GM12878 (cell line): ENCODE results near the gene GGT6. TPM values are rescaled to one million over a fixed set of nuclear protein-coding genes. Genes with fewer than 3 reads are reported as not detected.
A peak's percentile ranks its signal among the peaks of the same experiment; 100 is the strongest.

Experiments
- ATAC-seq: fragments of 200-7000 bp; cut with Tn5 transposase; 3 replicates; pipeline ENCODE4 v1.9.1; 2020; ENCODE audit warnings: mild to moderate bottlenecking, moderate library complexity
- BruUV-seq: library from RNA; stranded (reverse); fragments of 400-500 nt; replicated peaks from 2 replicates; lab custom pipeline; 2021; lab: Mats Ljungman, UMichigan
- CTCF ChIA-PET: fragments of 300-600 bp; sonication (Branson Sonifier 250); formaldehyde crosslinking; extraction: SDS; loops from one replicate; lab custom pipeline; 2021; ENCODE audit warnings: inconsistent platforms; lab: Yijun Ruan, JAX
- POLR2A ChIA-PET: fragments of 350-600 bp; formaldehyde crosslinking; extraction: SDS; loops from one replicate; lab custom pipeline; 2021; ENCODE audit warnings: inconsistent platforms; lab: Charles Lee
- RAD21 ChIA-PET: fragments of 300-600 bp; sonication (Branson Sonifier 250); formaldehyde crosslinking; loops from one replicate; lab custom pipeline; 2023; ENCODE audit warnings: antibody characterized with exemption; ENCODE audit not compliant: unreplicated experiment; lab: Charles Lee
- SMC1A ChIA-PET: fragments of 300-600 bp; sonication (Branson Sonifier 250); formaldehyde crosslinking; loops from one replicate; lab custom pipeline; 2023; ENCODE audit not compliant: unreplicated experiment, uncharacterized antibody; lab: Charles Lee
- DNase-seq: peaks from one replicate; pipeline ENCODE4 v3.0.0-alpha.2; 2011; ENCODE audit warnings: low read depth, low spot score
- FAIRE-seq: peaks from 3 replicates; lab custom pipeline; 2011; peaks lifted over from hg19 to GRCh38; lab: Jason Lieb, UNC
- H2AFZ ChIP-seq: 2 replicates; pipeline ENCODE4 v1.6.0; 2011; ENCODE audit warnings: low read depth, low read length, control low read depth; ENCODE audit not compliant: control insufficient read depth
- H3K27ac ChIP-seq: 2 replicates; pipeline ENCODE4 v1.5.1; 2011; ENCODE audit warnings: control low read depth; ENCODE audit not compliant: control insufficient read depth, insufficient read depth
- H3K27me3 ChIP-seq, 2 experiments: replicated peaks in 1 of 2; 2 replicates each; pipeline versions ENCODE4 v1.6.0 to v1.6.1; 2011; ENCODE audit warnings: low read length in 1 of 2; ENCODE audit not compliant: control insufficient read depth in 2 of 2, insufficient read depth in 2 of 2
- H3K36me3 ChIP-seq, 2 experiments: 2 replicates each; pipeline ENCODE4 v1.5.1; 2011; ENCODE audit warnings: low read length in 1 of 2; ENCODE audit not compliant: control insufficient read depth in 2 of 2, insufficient read depth in 2 of 2
- H3K4me1 ChIP-seq: 2 replicates; pipeline ENCODE4 v1.6.1; 2011; ENCODE audit warnings: mild to moderate bottlenecking, low read length, moderate library complexity, mixed read lengths; ENCODE audit not compliant: control insufficient read depth, insufficient read depth
- H3K4me2 ChIP-seq: 2 replicates; pipeline ENCODE4 v1.6.0; 2011; ENCODE audit warnings: control low read depth; ENCODE audit not compliant: control insufficient read depth, insufficient read depth
- H3K4me3 ChIP-seq: fragments of 200-600 bp; sonication (generic); 2 replicates; pipeline ENCODE4 v1.5.1; 2016
- H3K79me2 ChIP-seq: 2 replicates; pipeline ENCODE4 v1.6.0; 2011; ENCODE audit warnings: low read length; ENCODE audit not compliant: control insufficient read depth, insufficient read depth
- H3K9ac ChIP-seq: 2 replicates; pipeline ENCODE4 v1.8.0; 2011; ENCODE audit warnings: low read length, control low read depth, mixed read lengths; ENCODE audit not compliant: control insufficient read depth, insufficient read depth
- H3K9me3 ChIP-seq: replicated peaks from 3 replicates; pipeline ENCODE4 v1.5.1; 2011; ENCODE audit warnings: mild to moderate bottlenecking, low read length; ENCODE audit not compliant: control insufficient read depth, insufficient read depth
- H4K20me1 ChIP-seq: 2 replicates; pipeline ENCODE4 v1.6.0; 2011; ENCODE audit not compliant: control insufficient read depth, insufficient read depth
- ETV6 ChIP-seq, 2 experiments: fragments of 450-650 bp in 1 of 2; IDR thresholded peaks in 1 of 2; conservative IDR thresholded peaks in 1 of 2; 2 replicates each; pipeline ENCODE4 v1.6.1; 2014; ENCODE audit warnings: antibody characterized with exemption in 1 of 2, borderline replicate concordance in 1 of 2, low read depth in 1 of 2, mild to moderate bottlenecking in 1 of 2, moderate library complexity in 1 of 2
- POLR2A ChIP-seq: IDR thresholded peaks from 2 replicates; pipeline ENCODE4 v1.6.1; 2011; ENCODE audit warnings: low read depth, mild to moderate bottlenecking, low read length
- SRF ChIP-seq, 2 experiments: IDR thresholded peaks; 2 replicates each; pipeline ENCODE4 v1.6.1; 2011; ENCODE audit warnings: low read depth in 2 of 2, low read length in 2 of 2, mild to moderate bottlenecking in 1 of 2, moderate library complexity in 1 of 2
- WGBS: methylation state at CpG from one replicate; pipeline ENCODE4 v1.1.6; 2016; ENCODE audit warnings: low lambda C conversion rate; ENCODE audit not compliant: insufficient replicate concordance, insufficient coverage; ENCODE audit errors: missing lambda C conversion rate; 5-methylcytosine and 5-hydroxymethylcytosine counted together
- in situ Hi-C: fragments of 300-500 bp; cut with MboI; formaldehyde crosslinking; loops from 9 replicates; pipeline ENCODE4 v1.14.3; 2018; ENCODE audit warnings: mixed read lengths
- intact Hi-C: fragments of 100-400 bp; cut with micrococcal nuclease; formaldehyde crosslinking; loops from one replicate; pipeline ENCODE4 v1.14.2; 2022; ENCODE audit not compliant: unreplicated experiment
- polyA plus RNA-seq, 11 experiments: library from polyadenylated mRNA; depleted of rRNA in 4 of 11; unstranded in 6 of 11; stranded (reverse) in 5 of 11; fragments of >200 nt; fragmentation: Nextera tagmentation in 4 of 11; fragmentation: Illumina TruSeq in 1 of 11; extraction: Ambion mirVana in 4 of 11; extraction: Trizol in 1 of 11; gene quantifications; 1 replicate in 1 of 11; 2 replicates in 10 of 11; pipeline versions ENCODE4 v1.2.1 to v1.2.3, GENCODE V29; 2011 to 2016; ENCODE audit warnings: inconsistent platforms in 2 of 11, missing spikeins in 2 of 11, low read depth in 1 of 11
- total RNA-seq, 4 experiments: library from RNA; depleted of rRNA in 3 of 4; stranded (reverse); fragments of >200 nt in 3 of 4; fragmentation: Illumina TruSeq in 1 of 4; extraction: Trizol in 1 of 4; gene quantifications; 2 replicates each; pipeline versions ENCODE4 v1.2.1 to v1.2.3, GENCODE V29; 2013 to 2021
- TF ChIP-seq, protein P1 (sequence below): IDR thresholded peaks from 2 replicates; pipeline ENCODE4 v1.6.1; 2012; ENCODE audit warnings: low read length, inconsistent platforms

GGT6 gene
- total and polyA plus RNA-seq, 10 of the 15 experiments (the other 5 are each of a cell fraction or from before 2014, with no cell fraction given): 0.01 to 0.26 (median 0.13) TPM; not detected in 5

DNA sequence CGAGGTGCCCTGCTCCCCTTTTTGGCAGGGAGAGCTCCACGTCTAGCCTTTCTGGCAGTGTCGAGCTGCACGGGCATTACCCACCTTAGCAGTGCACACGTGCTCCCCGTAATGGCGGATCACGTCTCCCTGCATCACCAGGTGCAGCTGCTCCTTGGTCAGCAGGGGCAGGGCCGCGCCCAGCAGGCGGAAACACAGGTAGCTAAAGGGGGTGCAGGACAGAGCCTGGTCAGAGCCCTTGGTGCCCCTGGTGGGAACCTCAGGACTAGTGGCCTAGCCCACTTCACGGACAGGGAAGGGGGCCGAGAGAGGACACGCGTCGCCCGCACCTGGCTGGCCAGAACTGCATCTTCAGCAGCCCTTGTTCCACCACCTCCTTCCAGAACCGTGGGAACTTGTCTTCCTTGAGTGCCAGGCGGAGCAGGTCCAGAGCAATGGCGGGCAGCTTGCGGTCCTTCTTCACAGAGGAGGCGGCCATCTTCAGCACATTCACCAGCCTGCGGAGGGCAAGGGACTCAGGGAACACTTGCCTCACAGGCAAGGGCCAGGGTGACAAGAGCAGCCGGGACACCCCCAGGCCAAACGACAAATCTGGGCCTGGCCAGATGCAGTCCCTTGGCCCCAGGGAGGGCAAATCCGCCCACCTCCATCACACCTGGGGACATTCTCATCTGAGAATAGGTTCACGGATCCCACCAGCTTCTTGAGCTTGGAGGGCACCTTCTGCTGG is 8.4 kb downstream of the GGT6 start:
- H3K9ac ChIP-seq: no peak overlapping the region
- H3K27me3 ChIP-seq: no peaks in the 10 kb centered on the region
- in situ Hi-C loops: no loop called here
- SMC1A ChIA-PET: no interaction called here
- ATAC-seq (no peak), DNase-seq (no peak), FAIRE-seq (no peak)
- H3K9me3 ChIP-seq: no peaks in the 10 kb centered on the region
- no peaks in the 10 kb centered on the region; the same call in 1 of the 2 replicates for H4K20me1 ChIP-seq
- peaks cover 21% of the 10 kb centered on the region for H3K4me1 ChIP-seq
- TF ChIP-seq POLR2A (0 out of 2 replicates have a peak, but pooled peaks have one; percentile 28), ETV6 (conservative IDR thresholded peaks at IDR 0.05 in 1 of 2, IDR thresholded peaks at IDR 0.05 in 1 of 2; ENCODE audit: borderline replicate concordance in 1 of 2, low read depth in 1 of 2) (no peak)
- POLR2A ChIA-PET: no interaction called here
- H3K36me3 ChIP-seq: peaks cover 32 to 34% of the 10 kb centered on the region in 2 experiments
- no peak overlapping the region for H3K27ac ChIP-seq
- WGBS: 92% methylated on average over 26 of the region's 27 CpGs
- intact Hi-C loops: no loop called here
- BruUV-seq: no TSS peak
- peaks cover 27% of the 10 kb centered on the region for H3K79me2 ChIP-seq
- CTCF ChIA-PET: interaction anchor here (1.2 to 5.8 kb wide), 3 partner anchors 11 to 15 kb away, joined by 3 to 60 read pairs (median 7); no protein-coding TSS in a partner anchor
- RAD21 ChIA-PET: no interaction called here
- H3K4me3 ChIP-seq: no peak overlapping the region
- H3K4me2 ChIP-seq: no peak overlapping the region
- H2AFZ ChIP-seq: no peak overlapping the region

DNA sequence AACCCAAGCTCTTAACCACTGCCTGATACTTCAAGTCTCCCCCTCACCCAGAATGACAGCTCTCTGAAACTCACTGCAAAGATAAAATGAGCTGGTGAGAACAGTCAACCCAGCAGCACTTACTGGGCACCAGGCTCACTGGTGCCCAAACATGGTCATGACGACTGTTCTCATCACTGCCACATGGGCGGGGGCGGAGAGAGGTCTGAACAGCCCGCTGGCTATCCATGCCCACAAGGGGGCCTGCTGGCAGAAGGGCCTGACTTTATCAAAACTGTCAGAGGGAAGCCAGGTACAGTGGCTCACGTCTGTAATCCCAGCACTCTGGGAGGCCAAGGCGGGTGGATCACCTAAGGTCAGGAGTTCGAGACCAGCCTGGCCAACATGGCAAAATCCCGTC is 9.2 kb downstream of the GGT6 start:
- Histone ChIP-seq H3K79me2 (peaks cover 27% of the 10 kb centered on the region), H3K36me3 (peaks cover 34 to 36% of the 10 kb centered on the region in 2 experiments), H3K4me2 (no peak overlapping the region), H4K20me1 (no peaks in the 10 kb centered on the region; the same call in none of the 2 replicates), H2AFZ (no peak overlapping the region), H3K4me1 (peaks cover 13% of the 10 kb centered on the region), H3K9me3 (no peaks in the 10 kb centered on the region), H3K9ac (no peak overlapping the region), H3K27me3 (no peaks in the 10 kb centered on the region), H3K4me3 (no peak overlapping the region), H3K27ac (no peak overlapping the region)
- ChIA-PET CTCF (interaction anchor here (1.2 to 1.6 kb wide), 2 partner anchors 12 to 16 kb away, joined by 3 to 7 read pairs; no protein-coding TSS in a partner anchor), POLR2A (no interaction called here), RAD21 (no interaction called here), SMC1A (interaction anchor here (0.7 kb wide), 1 partner anchor 146 kb away, joined by 4 read pairs; no protein-coding TSS in a partner anchor)
- in situ Hi-C loops (no loop called here), intact Hi-C loops (no loop called here)
- WGBS: 89% methylated on average over 8 of the region's 8 CpGs
- BruUV-seq: no TSS peak
- no peak for DNase-seq
- FAIRE-seq: no peak
- TF ChIP-seq SRF (IDR thresholded peaks at IDR 0.05; ENCODE audit: low read depth in 2 of 2, low read length in 2 of 2): peak; percentile 28 to 64; a peak in 1 of 4 replicates
- TF ChIP-seq, protein P1, sequence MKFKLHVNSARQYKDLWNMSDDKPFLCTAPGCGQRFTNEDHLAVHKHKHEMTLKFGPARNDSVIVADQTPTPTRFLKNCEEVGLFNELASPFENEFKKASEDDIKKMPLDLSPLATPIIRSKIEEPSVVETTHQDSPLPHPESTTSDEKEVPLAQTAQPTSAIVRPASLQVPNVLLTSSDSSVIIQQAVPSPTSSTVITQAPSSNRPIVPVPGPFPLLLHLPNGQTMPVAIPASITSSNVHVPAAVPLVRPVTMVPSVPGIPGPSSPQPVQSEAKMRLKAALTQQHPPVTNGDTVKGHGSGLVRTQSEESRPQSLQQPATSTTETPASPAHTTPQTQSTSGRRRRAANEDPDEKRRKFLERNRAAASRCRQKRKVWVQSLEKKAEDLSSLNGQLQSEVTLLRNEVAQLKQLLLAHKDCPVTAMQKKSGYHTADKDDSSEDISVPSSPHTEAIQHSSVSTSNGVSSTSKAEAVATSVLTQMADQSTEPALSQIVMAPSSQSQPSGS: no peak
- ATAC-seq: no peak
